ENCODE measurements around the gene IL4R.
A peak's percentile ranks its signal among the peaks of the same experiment; 100 is the strongest.
"Not testable (repeated sequence)": the region's sequence is repeated elsewhere in the genome, so short reads cannot be mapped to it uniquely, and the experiment has no call there.

Gene IL4R

DNA sequence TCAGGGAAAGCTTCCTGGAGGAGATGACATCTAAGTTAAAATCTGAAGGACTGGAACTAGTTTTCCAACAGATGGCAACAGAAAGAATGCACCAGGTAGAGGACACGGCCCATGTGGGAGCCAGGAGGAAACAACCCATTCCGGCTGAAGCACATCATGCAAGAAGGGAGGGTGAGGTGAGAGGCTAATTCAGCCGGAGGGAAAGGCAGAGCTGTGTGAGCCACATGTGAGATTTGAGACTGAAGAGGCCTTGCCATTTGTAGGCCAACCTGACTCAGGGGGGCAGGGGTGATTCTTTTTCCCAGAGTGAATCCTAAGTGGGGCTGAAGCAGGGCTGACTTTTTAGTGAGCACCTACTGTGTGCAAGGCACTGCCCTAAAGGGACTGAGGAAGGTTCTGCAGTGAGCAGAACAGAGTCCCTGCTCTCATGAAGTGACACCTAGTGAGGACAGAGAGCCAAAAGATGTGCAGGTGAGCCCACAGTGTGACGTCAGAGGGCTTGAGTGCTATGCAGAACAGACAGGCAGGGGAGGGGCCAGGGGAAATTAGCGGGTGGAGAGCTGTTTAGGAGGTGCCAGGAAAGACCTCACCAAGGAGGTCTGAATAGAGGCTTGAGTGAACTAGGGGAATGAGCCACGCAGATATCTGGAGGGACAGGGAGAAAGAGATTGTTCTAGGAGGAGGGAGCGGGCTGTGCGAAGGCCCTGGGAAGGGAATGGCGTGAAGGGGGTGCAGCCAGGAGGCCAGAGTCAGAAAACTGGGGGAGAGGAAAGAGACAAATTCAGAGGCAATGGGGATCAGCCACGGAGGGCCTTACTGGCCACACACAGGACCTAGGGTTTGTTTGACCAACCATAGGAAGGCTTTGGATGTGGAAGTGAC is 68.4 kb downstream of the IL4R start:
- DNase-seq (ENCODE audit: low spot score): no peak

DNA sequence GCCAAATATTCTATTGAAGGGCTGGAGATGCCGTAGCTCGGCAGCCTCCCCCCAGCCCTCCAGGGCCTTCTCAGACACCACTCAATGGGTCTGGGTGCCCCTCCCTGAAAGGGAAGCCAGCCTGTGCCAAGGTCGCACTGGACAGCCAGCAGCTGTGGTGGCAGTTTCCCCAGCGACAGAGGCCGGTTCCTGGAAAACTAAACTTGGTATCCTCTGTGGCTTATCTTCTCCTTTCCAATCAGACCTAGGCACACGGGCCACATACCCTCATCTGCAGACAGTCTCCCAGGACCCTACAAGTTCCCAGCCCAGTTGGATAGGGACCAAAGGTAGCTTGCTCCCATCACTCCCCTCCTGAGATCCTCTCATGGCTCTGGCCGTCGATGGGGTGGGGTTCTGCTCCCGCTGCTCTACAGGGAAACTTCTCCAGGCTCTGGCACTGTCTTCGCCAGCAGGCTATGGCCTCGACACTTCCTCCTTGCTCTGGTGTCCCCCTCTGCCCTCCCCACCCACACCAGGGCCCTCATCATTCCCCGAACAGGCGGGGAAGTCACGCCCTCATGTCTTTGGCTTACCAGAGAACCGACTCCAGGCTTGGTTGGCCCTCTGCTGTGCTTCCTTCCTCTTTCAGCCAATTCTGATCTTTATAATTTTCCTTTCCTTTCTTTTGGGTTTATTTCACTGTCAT is 69.9 kb downstream of the IL4R start:
- no peak for DNase-seq (ENCODE audit: low spot score)

DNA sequence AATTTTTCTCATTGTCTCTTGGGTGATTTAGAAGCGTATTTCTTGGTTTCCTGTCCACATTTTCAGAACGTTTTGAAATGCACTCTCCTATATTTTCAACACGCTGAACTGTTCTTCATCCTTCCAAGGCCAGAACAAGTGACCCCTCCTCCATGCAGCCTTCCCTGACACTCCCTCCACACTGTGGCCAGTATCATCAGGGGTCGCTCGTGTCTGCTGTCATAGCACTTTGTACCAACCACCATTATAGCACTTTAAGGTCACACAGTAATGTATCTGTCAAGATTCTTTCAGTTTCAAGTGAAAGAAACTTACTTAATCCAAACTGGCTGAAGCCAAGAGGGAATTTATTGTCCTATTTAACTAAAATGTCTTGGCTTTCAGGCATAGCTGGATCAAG is 70.7 kb downstream of the IL4R start:
- DNase-seq (ENCODE audit: low spot score): no peak

DNA sequence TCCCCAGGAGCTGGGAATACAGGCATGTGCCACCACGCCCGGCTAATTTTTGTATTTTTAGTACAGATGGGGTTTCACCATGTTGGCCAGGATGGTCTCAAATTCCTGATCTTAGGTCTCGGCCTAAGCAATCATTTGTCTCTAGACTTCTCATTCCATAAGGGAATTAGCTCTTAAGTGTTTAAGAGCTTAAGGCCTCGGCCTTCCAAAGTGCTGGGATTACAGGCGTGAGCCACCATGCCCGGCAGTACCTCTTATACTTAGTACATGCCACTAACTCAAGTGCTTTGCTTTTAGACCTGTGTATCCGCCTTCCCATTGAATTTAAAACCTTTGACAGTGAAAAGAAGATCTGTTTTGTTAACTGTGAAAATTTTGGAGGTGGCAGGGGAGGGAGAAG is 71.6 kb downstream of the IL4R start:
- no peak for DNase-seq (ENCODE audit: low spot score)

DNA sequence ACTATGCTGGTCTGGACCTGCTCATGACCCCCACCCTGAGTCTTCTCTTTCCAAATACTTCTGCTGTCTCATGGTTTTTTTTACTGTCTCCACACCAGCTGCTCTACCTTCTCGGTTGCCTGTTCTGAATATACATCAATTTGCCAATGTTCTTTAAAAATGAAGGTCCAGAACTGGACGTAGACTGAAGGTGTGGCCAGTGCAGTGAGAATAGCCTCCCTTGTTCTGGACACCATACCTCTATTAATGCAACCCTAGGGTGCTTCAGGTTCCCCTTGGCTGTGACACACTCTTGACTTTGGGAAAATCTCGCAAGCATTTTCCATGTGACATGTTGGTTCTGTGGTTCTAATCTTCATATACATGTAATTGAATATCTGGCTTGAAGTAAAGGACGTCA is 72.9 kb downstream of the IL4R start:
- DNase-seq (ENCODE audit: low spot score): no peak

DNA sequence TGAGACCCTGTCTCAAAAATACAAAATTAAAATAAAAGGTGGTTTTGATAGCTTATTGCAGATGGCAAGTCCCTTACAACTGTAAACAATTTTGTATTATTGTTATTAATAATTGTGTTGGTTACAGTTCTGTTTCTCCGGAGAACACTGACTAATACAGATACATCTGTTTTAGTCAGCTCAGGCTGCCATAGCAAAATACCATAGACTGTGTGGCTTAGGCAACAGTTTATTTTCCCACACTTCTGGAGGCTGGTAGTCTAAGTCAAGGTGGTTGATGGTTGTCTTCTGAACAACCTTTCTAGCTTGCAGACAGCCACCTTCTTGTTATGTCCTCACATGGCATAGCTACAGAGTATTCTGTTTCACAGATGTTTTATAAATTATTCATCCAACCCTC is 74.0 kb downstream of the IL4R start:
- DNase-seq (ENCODE audit: low spot score): no peak

DNA sequence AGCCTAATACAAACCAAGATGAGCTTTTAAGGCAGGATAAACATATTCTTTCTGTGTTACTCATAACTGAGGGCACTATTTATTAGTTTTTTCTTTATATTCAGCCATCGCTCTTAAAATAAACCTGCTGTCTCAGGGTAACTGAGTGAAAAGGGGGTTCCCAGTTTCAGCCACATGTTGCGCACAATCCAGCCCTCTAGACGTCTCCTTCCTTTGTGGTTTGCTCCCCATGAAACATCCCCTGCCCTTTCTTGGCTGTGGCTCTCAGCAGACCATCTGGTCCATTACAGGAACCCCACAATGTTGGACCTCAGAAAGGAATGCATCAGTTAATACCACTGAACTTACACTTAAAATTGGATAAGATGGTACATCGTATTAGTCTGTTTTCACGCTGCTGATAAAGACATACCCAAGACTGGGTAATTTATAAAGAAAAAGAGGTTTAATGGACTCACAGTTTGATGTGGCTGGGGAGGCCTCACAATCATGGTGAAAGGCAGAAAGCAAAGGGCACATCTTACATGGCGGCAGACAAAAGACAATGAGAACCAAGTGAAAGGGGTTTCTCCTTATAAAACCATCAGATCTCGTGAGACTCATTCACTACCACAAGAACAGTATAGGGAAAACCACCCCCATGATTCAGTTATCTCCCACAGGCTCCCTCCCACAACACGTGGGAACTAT is 75.6 kb downstream of the IL4R start:
- no peak for DNase-seq (ENCODE audit: low spot score)

DNA sequence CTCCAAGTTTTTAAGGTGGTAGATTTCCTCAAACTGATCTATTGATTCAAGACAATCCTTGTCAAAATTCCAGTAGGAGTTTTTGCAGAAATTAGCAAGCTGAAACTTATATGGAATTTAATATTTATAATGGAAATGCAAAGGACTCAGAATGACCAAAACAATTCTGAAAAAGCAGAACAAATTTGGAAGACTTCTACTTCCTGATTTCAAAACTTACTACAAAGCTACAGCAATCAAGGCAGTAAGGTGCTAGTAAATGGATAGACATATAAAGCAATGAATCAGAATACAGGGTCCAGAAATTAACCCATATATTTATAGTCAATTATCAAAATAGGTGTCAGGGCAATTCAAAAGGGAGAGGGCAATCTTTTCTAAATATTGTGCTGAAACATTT is 76.4 kb downstream of the IL4R start:
- no peak for DNase-seq (ENCODE audit: low spot score)

DNA sequence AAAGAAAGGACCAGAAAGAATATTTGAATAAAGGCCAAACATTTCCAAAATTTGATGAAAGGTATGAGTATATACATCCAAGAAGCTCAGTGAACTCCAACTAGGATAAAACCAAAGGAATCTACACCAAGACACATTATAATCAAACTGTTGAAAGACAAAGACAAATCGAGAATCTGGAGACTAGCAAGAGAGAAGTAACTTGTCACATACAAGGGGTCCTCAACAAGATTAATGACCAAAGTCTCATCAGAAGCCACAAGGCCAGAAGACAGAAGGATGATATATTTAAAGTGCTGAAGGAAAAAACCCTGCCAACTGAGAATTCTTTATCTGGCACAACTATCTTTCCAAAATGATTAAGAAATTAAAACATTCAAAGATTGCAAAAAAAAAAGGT is 78.9 kb downstream of the IL4R start:
- no peak for DNase-seq (ENCODE audit: low spot score)

DNA sequence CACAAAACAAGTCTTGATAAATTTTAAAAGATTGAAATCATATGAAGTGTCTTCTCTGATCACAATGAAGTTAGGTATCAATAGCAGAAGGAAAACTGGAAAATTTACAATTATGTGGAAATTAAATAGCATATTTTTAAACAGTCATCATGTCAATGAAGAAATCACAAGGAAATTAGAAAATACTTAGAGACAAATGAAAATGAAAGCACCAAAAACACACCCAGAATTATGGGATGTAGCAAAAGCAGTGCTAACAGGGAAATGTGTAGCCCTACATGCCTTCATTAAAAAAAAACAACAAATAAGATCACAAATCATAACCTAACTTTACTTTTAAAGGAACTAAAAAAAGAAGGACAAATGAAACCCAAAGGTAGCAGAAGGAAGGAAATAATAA is 80.7 kb downstream of the IL4R start:
- no peak for DNase-seq (ENCODE audit: low spot score)

DNA sequence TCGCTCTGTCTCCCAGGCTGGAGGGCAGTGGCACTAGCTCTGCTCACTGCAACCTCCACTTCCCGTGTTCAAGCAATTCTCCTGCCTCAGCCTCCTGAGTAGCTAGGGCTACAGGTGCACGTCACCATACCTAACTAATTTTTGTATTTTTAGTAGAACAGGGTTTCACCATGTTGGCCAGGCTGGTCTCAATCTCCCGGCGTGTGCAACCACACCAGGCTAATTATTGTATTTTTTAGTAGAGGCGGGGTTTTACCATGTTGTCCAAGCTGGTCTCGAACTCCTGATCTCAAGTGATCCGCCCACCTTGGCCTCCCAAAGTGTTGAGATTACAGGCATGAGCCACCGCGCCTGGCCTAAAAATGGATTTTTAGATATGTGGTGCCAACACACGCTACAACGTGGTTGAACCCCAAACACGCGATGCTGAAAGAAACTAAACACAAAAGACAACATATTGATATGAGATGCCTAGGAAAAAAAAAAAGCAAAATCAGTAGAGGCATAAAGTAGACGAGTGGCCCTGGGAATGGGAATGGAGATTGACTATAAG is 84.6 kb downstream of the IL4R start:
- DNase-seq (ENCODE audit: low spot score): not testable (repeated sequence)

DNA sequence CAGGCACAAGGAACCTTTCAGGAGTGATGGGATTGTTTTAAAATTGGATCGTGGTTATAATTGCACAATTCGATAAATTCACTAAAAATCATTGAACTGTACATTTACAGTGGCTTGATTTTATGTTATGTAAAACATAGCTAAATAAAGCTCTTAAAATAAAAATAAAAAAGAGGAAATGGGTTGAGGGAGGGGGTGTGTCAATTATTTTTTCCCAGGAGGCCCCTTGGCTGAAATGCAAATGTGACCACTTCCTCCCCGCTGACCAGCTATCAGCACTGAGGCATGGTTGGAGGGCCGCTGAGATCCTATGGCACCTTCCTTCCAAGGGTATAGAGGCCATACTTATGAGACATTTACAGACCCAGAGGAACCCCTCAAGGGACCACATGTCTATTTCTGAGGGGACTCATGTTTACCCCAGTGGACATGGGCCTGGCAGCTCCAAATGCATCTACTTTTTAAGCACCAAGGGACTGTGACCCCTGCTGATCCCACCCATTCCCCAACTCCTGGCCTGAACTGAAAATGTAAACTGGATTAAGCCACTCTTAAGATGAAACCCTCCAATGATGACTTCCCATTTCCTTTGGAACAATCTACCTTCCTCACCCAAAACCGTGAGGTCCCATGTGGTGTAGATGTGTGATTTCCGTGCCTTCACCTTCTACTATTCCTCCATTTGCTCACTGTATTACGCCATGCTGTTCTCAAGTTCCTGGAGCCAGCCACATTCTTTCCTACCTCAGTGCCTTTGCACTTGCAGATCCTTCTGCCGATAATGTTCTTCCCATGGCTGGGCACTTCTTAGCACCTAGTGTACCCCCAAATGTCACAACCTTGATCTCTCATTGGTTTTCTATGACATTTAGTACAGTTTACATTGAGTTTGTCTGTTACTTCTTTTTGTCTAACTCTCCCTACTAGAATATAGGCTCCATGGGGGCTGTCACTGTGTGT is 85.4 kb downstream of the IL4R start:
- no peak for DNase-seq (ENCODE audit: low spot score)

DNA sequence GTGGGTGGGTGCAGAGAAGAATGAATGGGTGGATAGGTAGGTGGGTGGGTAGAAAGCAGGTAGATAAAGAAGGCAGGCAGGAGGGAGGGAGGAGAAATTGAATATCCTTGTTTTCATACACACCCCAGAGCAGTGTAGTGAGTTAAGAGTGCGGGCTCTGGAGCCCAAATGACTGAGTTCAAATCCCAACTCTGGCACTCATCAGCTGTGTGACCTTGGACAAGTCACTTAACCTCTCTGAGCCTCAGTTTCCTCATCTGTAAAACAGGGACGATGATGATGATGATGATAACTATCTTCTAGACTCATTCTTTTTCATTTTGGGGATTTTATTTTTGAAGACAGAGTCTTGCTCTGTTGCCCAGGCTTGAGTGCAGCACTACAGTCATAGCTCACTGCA is 86.2 kb downstream of the IL4R start:
- DNase-seq (ENCODE audit: low spot score): no peak

DNA sequence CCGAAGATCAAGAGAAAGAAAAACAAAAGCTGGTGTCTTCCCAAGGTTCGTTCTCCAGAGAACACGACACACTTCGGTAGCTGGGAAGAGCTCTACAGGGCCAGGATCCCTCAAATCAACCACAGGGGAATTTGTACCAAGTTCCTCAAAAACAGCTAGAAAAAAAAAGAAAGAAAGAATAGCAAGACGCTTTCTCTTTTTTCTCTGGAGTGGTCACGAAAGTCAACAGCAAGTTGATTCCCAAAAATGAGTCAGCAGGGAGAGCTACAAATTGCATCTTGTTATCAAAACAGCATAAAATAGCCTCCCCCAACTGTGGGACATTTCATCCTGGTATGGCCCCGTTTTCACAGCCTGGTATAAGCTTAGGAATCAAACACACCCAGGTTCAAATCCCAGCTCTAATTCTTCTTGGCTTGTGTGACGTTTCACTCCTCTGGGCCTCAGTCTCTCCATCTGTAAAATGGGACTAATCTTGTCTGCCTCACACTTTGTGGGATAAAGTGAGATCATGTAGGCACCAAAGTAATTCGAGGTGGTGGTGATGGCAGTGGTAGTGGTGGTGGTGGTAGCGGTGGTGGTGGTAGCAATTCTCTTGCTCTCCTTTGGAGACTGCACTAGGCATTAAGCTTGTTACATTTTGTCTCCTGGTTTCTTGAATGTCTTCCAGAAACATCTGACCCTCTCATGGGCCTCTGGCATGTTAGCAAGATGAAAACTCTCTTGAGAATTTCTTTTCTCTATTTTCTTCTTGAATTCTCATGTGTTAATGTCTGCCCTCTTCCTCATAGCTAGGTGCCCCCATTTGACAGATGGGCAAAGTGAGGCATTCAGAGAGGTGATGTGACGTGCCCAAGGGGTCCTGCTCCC is 87.2 kb downstream of the IL4R start:
- no peak for DNase-seq (ENCODE audit: low spot score)

DNA sequence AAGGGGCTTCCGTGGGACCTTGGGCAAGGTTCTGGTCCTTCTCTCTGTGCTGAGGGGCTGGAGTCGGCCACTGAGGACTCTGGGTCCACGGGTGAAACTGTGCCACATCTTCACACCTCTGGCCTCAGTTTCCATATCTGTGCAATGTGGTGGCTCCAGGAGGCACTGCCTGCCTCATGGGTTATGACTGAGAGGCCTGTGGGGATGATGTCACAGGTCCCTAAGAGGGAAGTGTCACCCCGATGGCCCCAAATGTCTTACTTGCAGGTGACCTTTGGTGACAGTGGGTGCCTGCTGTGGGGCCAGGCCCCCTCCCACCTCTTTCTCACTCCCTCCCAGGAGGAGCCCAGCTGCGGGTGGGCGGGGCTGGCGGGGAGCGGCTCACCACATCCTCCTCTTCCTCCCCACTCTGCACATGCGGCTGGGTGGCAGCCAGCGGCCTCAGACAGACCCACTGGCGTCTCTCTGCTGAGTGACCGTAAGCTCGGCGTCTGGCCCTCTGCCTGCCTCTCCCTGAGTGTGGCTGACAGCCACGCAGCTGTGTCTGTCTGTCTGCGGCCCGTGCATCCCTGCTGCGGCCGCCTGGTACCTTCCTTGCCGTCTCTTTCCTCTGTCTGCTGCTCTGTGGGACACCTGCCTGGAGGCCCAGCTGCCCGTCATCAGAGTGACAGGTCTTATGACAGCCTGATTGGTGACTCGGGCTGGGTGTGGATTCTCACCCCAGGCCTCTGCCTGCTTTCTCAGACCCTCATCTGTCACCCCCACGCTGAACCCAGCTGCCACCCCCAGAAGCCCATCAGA is 88.2 kb downstream of the IL4R start, which contains the start of gene IL21R:
TSS of gene IL21R (plus strand) at position 407 of the 801 bp plus-strand sequence. CDS start 27,898 bp downstream, outside the sequence.
- peak; percentile 34 for DNase-seq (ENCODE audit: low spot score)

DNA sequence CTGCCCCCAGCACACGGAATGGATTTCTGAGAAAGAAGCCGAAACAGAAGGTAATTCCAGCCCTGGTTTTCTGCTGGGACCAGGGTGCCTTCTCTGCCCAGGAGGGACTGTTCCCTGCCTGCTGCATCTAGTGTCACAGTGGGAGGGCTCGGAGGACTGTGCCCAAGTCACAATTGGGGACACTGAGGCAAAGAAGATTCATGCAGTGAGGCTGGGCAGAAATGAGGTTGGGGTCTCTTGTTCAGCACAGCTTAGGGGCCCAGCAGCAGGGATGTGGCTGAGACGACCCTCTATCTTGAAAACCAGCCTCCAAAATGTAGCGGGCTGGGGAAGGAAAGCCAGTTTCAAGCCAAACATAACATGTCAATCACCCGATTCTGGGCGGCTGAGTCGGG is 88.8 kb downstream of the IL4R start:
- DNase-seq (ENCODE audit: low spot score): no peak

DNA sequence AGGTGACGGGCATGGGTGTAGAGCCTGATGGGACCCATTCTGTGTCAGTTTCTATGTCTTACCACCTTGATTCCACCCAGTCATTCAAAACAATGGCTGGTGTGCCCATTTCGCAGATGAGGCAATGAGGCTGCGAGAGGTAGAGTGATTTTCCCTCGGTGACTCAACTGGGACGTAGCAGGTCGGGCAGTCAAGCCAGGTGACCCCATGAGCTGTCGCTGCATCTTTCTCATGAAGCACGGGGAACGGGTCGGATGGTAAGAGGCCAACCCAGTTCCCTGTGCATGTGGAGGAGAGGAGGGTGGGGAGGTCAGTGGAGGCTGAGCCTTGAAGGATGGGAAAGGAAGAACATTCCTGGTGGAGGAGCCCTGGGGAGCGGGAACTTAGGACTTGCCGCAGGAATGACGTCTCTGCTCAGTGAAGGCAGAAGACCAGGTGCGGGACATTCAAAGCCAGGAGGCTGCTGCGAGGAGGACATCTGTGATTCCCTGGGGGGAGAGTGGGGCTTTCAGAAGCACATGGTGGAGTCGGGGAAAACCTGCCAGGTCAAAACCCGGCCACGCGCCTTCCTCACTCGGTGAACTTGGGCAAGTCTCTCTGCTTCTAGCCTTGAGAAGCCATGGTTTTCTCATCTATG is 89.3 kb downstream of the IL4R start:
- DNase-seq (ENCODE audit: low spot score): no peak

DNA sequence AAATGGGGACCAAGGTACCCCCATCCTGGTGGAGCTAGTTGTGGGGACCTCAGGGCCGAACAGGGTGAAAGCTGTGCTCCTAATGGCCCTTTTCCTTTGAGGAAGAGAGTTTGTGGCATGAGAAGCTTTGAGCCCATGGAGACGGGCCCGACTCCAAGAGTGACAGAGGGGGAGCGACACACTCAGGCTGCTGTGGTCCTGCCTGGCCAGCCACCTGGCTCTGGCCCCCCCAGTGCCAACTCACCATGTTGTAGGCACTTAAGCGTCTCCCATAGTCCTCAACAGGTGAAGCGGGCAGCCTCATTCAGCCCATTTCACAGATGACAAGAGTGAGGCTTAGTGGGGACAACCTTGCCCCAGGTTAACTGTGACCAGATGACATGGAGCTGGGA is 89.8 kb downstream of the IL4R start:
- no peak for DNase-seq (ENCODE audit: low spot score)

Data from SW480 (cell line).